ENCODE measurements around the gene JMJD8.
A peak's percentile ranks its signal among the peaks of the same experiment; 100 is the strongest.

JMJD8 gene

GRCh38 chr16:668519-669171 lies 15.5 kb downstream of the JMJD8 start:
- H3K27me3 ChIP-seq (ENCODE audit: insufficient read depth, low read depth): no peaks in the 10 kb centered on the region
- H4K20me1 ChIP-seq (ENCODE audit: insufficient read depth): no peaks in the 10 kb centered on the region
- H3K4me3 ChIP-seq (IDR thresholded peaks at IDR 0.05; ENCODE audit: insufficient read depth, low read depth, low read length): no peak overlapping the region
- peak overlapping the region; percentile 81 for H3K9ac ChIP-seq
- TF ChIP-seq CTCF (conservative IDR thresholded peaks at IDR 0.05; ENCODE audit: low read depth, low read length): no peak
- peaks cover 13% of the 10 kb centered on the region for H3K4me1 ChIP-seq (ENCODE audit: low read depth, poor library complexity, severe bottlenecking)
- peaks cover 19% of the 10 kb centered on the region for H3K79me2 ChIP-seq (ENCODE audit: insufficient read depth, low read depth)
- peak overlapping the region; percentile 34; the same call in 1 of the 2 replicates for H2AFZ ChIP-seq (ENCODE audit: low read depth)
- H3K36me3 ChIP-seq (ENCODE audit: insufficient read depth): peaks cover 3% of the 10 kb centered on the region; the same call in 1 of the 2 replicates
- H3K4me2 ChIP-seq: peak overlapping the region; percentile 71
- no peak overlapping the region for H3K27ac ChIP-seq

- Histone ChIP-seq H3K4me1 (ENCODE audit: low read depth, poor library complexity, severe bottlenecking) (peaks cover 13% of the 10 kb centered on the region), H3K27me3 (ENCODE audit: insufficient read depth, low read depth) (no peaks in the 10 kb centered on the region), H2AFZ (ENCODE audit: low read depth) (peak within 1 kb of the TSS; percentile 49; the same call in 1 of the 2 replicates), H3K9ac (peak within 1 kb of the TSS; percentile 81), H3K4me2 (peak within 1 kb of the TSS; percentile 71), H4K20me1 (ENCODE audit: insufficient read depth) (no peaks in the 10 kb centered on the region), H3K4me3 (IDR thresholded peaks at IDR 0.05; ENCODE audit: insufficient read depth, low read depth, low read length) (no peak within 1 kb of the TSS), H3K79me2 (ENCODE audit: insufficient read depth, low read depth) (peaks cover 19% of the 10 kb centered on the region), H3K36me3 (ENCODE audit: insufficient read depth) (peaks cover under 1% of the 10 kb centered on the region; the same call in 1 of the 2 replicates), H3K27ac (no peak within 1 kb of the TSS; the same call in 1 of the 2 replicates)
- TF ChIP-seq CTCF (conservative IDR thresholded peaks at IDR 0.05; ENCODE audit: low read depth, low read length): peak; percentile 78
These were observed 16.2 kb downstream of the JMJD8 start, which contains the start of gene RHOT2 for GRCh38 chr16:667780-668518. Gene RHOT2 (plus strand): TSS chr16:668132. CDS start chr16:668200, 68 bp downstream.

- Histone ChIP-seq H3K27me3 (ENCODE audit: insufficient read depth, low read depth) (no peaks in the 10 kb centered on the region), H3K27ac (no peak overlapping the region; the same call in 1 of the 2 replicates), H4K20me1 (ENCODE audit: insufficient read depth) (no peaks in the 10 kb centered on the region), H3K9ac (no peak overlapping the region; the same call in 1 of the 2 replicates), H3K4me3 (IDR thresholded peaks at IDR 0.05; ENCODE audit: insufficient read depth, low read depth, low read length) (no peak overlapping the region), H2AFZ (ENCODE audit: low read depth) (peak overlapping the region; percentile 49; the same call in 1 of the 2 replicates), H3K4me2 (peak overlapping the region; percentile 71), H3K79me2 (ENCODE audit: insufficient read depth, low read depth) (peaks cover 19% of the 10 kb centered on the region), H3K4me1 (ENCODE audit: low read depth, poor library complexity, severe bottlenecking) (peaks cover 13% of the 10 kb centered on the region), H3K36me3 (ENCODE audit: insufficient read depth) (no peaks in the 10 kb centered on the region; the same call in 1 of the 2 replicates)
- no peak for TF ChIP-seq CTCF (conservative IDR thresholded peaks at IDR 0.05; ENCODE audit: low read depth, low read length)
These were observed 16.9 kb downstream of the JMJD8 start for GRCh38 chr16:667113-667779.

GRCh38 chr16:666572-666971 lies 17.6 kb downstream of the JMJD8 start:
- H3K4me1 ChIP-seq (ENCODE audit: low read depth, poor library complexity, severe bottlenecking): peaks cover 13% of the 10 kb centered on the region
- H3K9ac ChIP-seq: no peak overlapping the region
- peaks cover 19% of the 10 kb centered on the region for H3K79me2 ChIP-seq (ENCODE audit: insufficient read depth, low read depth)
- no peak overlapping the region for H3K4me3 ChIP-seq (IDR thresholded peaks at IDR 0.05; ENCODE audit: insufficient read depth, low read depth, low read length)
- TF ChIP-seq CTCF (conservative IDR thresholded peaks at IDR 0.05; ENCODE audit: low read depth, low read length): no peak
- no peaks in the 10 kb centered on the region for H3K27me3 ChIP-seq (ENCODE audit: insufficient read depth, low read depth)
- no peak overlapping the region for H3K27ac ChIP-seq
- H3K4me2 ChIP-seq: no peak overlapping the region
- H2AFZ ChIP-seq (ENCODE audit: low read depth): no peak overlapping the region
- H4K20me1 ChIP-seq (ENCODE audit: insufficient read depth): no peaks in the 10 kb centered on the region
- no peaks in the 10 kb centered on the region; the same call in 1 of the 2 replicates for H3K36me3 ChIP-seq (ENCODE audit: insufficient read depth)
